Measurements from ENCODE around the gene CCDC154.

DNA sequence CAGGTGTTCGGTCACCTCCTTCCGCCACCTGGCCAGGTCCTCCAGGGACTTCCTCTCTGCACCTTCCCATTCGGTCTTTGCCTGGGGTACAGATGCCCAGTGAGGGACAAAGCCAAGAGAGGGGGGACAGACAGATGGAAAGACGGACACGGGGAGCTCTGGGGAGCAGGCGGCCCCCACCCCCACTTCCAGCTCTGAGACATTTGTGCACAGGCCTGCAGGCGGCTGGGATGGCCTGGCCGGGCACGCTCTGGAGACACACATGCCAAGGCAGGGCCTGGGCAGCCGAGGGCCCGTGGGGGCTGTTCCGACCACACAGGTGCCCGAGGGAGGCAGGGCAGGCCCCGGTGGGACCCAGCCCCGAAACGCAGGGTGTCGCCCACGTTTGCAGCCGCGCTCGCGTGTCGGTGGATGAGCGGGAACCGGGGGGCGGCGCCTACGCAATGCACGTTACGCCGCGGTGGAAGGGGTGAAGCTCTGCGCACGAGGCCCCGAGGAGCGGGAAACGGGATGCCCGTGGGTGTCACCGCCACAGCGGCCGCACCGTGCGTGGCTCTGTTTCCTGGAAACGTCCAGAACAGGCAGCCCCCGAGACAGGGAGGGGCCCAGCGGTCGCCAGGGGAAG is 7.5 kb downstream of the CCDC154 start:
- TF ChIP-seq, protein P1, sequence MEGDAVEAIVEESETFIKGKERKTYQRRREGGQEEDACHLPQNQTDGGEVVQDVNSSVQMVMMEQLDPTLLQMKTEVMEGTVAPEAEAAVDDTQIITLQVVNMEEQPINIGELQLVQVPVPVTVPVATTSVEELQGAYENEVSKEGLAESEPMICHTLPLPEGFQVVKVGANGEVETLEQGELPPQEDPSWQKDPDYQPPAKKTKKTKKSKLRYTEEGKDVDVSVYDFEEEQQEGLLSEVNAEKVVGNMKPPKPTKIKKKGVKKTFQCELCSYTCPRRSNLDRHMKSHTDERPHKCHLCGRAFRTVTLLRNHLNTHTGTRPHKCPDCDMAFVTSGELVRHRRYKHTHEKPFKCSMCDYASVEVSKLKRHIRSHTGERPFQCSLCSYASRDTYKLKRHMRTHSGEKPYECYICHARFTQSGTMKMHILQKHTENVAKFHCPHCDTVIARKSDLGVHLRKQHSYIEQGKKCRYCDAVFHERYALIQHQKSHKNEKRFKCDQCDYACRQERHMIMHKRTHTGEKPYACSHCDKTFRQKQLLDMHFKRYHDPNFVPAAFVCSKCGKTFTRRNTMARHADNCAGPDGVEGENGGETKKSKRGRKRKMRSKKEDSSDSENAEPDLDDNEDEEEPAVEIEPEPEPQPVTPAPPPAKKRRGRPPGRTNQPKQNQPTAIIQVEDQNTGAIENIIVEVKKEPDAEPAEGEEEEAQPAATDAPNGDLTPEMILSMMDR (conservative IDR thresholded peaks at IDR 0.05; ENCODE audit: low read length) = no peak
- no peak for TF ChIP-seq EZH2phosphoT487 (IDR thresholded peaks at IDR 0.05; ENCODE audit: borderline replicate concordance, low read depth, low read length)
